A673 (cell line): ENCODE measurements around the gene MAP2K5. TPM values are rescaled to one million over a fixed set of nuclear protein-coding genes. Genes with fewer than 3 reads are reported as not detected.

Experiments used
- BruUV-seq: library from RNA; stranded (reverse); fragments of 400-500 nt; replicated peaks from 2 replicates; lab custom pipeline; 2021; lab: Mats Ljungman, UMichigan
- CTCF ChIA-PET: fragments of 300-600 bp; sonication (Branson Sonifier 250); formaldehyde crosslinking; loops from one replicate; lab custom pipeline; 2022; ENCODE audit warnings: antibody characterized with exemption; lab: Charles Lee
- POLR2A ChIA-PET: fragments of 300-600 bp; sonication (Branson Sonifier 250); formaldehyde crosslinking; loops from one replicate; lab custom pipeline; 2022; ENCODE audit warnings: antibody characterized with exemption; ENCODE audit not compliant: low non-redundant PET; lab: Charles Lee
- DNase-seq: peaks from one replicate; pipeline ENCODE4 v3.0.0-alpha.2; 2015; ENCODE audit warnings: low spot score
- H3K27ac ChIP-seq: fragments of 200-600 bp; sonication (generic); 2 replicates; pipeline ENCODE4 v1.5.1; 2016; ENCODE audit warnings: mixed run types, low read depth, mild to moderate bottlenecking, mixed read lengths, antibody characterized with exemption, low read length; ENCODE audit not compliant: poor library complexity, severe bottlenecking
- H3K27me3 ChIP-seq: fragments of 200-600 bp; sonication (generic); replicated peaks from 2 replicates; pipeline ENCODE4 v1.6.1; 2017; ENCODE audit warnings: mixed run types, low read depth, mild to moderate bottlenecking, mixed read lengths, antibody characterized with exemption, low read length; ENCODE audit not compliant: insufficient read depth, poor library complexity
- H3K36me3 ChIP-seq: fragments of 200-600 bp; sonication (generic); 2 replicates; pipeline ENCODE4 v1.6.1; 2016; ENCODE audit warnings: mixed run types, mild to moderate bottlenecking, mixed read lengths, antibody characterized with exemption, low read length; ENCODE audit not compliant: insufficient read depth, poor library complexity, severe bottlenecking
- H3K4me1 ChIP-seq: fragments of 200-600 bp; sonication (generic); 2 replicates; pipeline ENCODE4 v1.6.1; 2017; ENCODE audit warnings: mixed run types, mild to moderate bottlenecking, mixed read lengths, antibody characterized with exemption, low read length; ENCODE audit not compliant: insufficient read depth, poor library complexity, severe bottlenecking
- H3K4me3 ChIP-seq: fragments of 200-600 bp; sonication (generic); 2 replicates; pipeline ENCODE4 v1.5.1; 2016; ENCODE audit warnings: low read depth, mixed run types, mild to moderate bottlenecking, mixed read lengths, low read length; ENCODE audit not compliant: poor library complexity, severe bottlenecking
- H3K9me3 ChIP-seq: fragments of 200-600 bp; sonication (generic); 2 replicates; pipeline ENCODE4 v1.6.1; 2016; ENCODE audit warnings: mixed run types, low read depth, mild to moderate bottlenecking, mixed read lengths, antibody characterized with exemption, low read length; ENCODE audit not compliant: poor library complexity, severe bottlenecking
- CTCF ChIP-seq: fragments of 300-800, 200-600 bp; sonication (generic); conservative IDR thresholded peaks from 2 replicates; pipeline ENCODE4 v1.5.1; 2017; ENCODE audit warnings: low read depth, mild to moderate bottlenecking, antibody characterized with exemption, low read length, moderate library complexity, mixed read lengths
- EZH2 ChIP-seq: fragments of 200-600 bp; sonication (generic); IDR thresholded peaks from 2 replicates; pipeline ENCODE4 v1.6.1; 2017; ENCODE audit warnings: borderline replicate concordance, low read depth, mild to moderate bottlenecking, mixed read lengths, antibody characterized with exemption, low read length; ENCODE audit not compliant: poor library complexity, severe bottlenecking
- intact Hi-C: fragments of 100-400 bp; cut with micrococcal nuclease; formaldehyde crosslinking; loops from one replicate; pipeline ENCODE4 v1.10.0; 2022; ENCODE audit not compliant: unreplicated experiment
- total RNA-seq: library from RNA; stranded (reverse); gene quantifications from 2 replicates; pipeline ENCODE4 v1.2.3, GENCODE V29; 2021

The MAP2K5 gene
- total RNA-seq, 1 experiment from 2014 or later = 62.8 TPM

- Histone ChIP-seq H3K4me1 (peaks cover 16% of the 10 kb centered on the region), H3K27me3 (no peaks in the 10 kb centered on the region), H3K9me3 (no peaks in the 10 kb centered on the region), H3K4me3 (no peak overlapping the region), H3K36me3 (no peaks in the 10 kb centered on the region), H3K27ac (peak overlapping the region; percentile 34)
- ChIA-PET POLR2A (no interaction called here), CTCF (no interaction called here)
- TF ChIP-seq EZH2 = no peak
- no peak for TF ChIP-seq CTCF
- no TSS peak for BruUV-seq
- no peak for DNase-seq
- intact Hi-C loops = no loop called here
Observed at GRCh38 chr15:67746450-67746849, 203.9 kb downstream of the MAP2K5 start.

DNA sequence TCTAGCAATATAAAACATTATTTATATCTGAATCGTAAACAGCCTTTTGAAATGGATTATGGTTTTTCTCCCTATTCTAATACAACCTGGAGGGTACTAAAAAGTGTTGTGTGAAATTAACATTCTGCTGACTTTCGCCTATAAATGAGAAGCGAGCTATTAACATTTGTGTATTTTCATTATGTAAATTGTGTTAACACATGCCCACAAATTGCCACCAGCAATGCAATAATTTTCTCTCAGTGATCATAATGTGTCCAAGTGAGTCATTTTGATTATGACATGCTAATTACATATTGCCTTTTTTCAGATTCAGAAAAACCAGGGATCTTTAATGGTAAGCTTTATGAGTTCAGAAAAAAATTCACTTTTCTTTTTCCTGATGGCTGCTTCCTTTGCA is 205.4 kb downstream of the MAP2K5 start:
- TF ChIP-seq CTCF (no peak), EZH2 (no peak)
- ChIA-PET CTCF (no interaction called here), POLR2A (no interaction called here)
- peaks cover 16% of the 10 kb centered on the region for H3K4me1 ChIP-seq
- no peak for DNase-seq
- intact Hi-C loops = no loop called here
- no peak overlapping the region for H3K4me3 ChIP-seq
- no peaks in the 10 kb centered on the region for H3K9me3 ChIP-seq
- H3K27me3 ChIP-seq = no peaks in the 10 kb centered on the region
- H3K36me3 ChIP-seq = no peaks in the 10 kb centered on the region
- BruUV-seq = no TSS peak
- no peak overlapping the region for H3K27ac ChIP-seq

GRCh38 chr15:67750371-67750770 is 207.9 kb downstream of the MAP2K5 start:
- H3K4me1 ChIP-seq = peaks cover 9% of the 10 kb centered on the region
- H3K36me3 ChIP-seq = no peaks in the 10 kb centered on the region
- CTCF ChIA-PET = no interaction called here

More at GRCh38 chr15:67750371-67750770, 207.9 kb downstream of the MAP2K5 start:
- Histone ChIP-seq H3K4me3 (no peak overlapping the region), H3K9me3 (no peaks in the 10 kb centered on the region), H3K27me3 (no peaks in the 10 kb centered on the region), H3K27ac (no peak overlapping the region)
- TF ChIP-seq CTCF (no peak), EZH2 (no peak)
- no TSS peak for BruUV-seq
- no peak for DNase-seq
- POLR2A ChIA-PET = no interaction called here
- intact Hi-C loops = no loop called here
